ENCODE data around the gene LMBR1. TPM values are rescaled to one million over a fixed set of nuclear protein-coding genes. Genes with fewer than 3 reads are reported as not detected.
A peak's percentile ranks its signal among the peaks of the same experiment; 100 is the strongest.

The LMBR1 gene
- total RNA-seq, 1 experiment from 2014 or later = 105 TPM

DNA sequence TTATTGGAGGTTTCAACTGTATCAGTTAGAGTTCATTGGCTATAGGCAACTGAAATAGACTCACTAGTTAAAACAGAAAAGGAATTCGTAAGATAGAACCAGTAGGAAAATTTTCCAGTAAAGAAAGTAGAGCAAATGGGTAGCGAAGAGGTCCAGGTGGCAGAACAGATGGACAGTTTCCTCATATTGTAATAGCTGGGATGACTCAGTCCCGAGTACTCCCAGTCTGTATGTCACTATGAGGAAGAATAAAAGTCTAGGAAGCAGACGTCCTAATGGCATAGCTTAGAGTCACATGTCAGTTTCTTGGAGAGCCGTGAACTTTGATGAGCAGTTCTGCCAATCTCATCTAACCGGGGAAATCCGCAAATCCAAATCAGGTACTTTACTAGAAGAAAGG, 157.1 kb downstream of the LMBR1 start:
- TF ChIP-seq, protein P1, sequence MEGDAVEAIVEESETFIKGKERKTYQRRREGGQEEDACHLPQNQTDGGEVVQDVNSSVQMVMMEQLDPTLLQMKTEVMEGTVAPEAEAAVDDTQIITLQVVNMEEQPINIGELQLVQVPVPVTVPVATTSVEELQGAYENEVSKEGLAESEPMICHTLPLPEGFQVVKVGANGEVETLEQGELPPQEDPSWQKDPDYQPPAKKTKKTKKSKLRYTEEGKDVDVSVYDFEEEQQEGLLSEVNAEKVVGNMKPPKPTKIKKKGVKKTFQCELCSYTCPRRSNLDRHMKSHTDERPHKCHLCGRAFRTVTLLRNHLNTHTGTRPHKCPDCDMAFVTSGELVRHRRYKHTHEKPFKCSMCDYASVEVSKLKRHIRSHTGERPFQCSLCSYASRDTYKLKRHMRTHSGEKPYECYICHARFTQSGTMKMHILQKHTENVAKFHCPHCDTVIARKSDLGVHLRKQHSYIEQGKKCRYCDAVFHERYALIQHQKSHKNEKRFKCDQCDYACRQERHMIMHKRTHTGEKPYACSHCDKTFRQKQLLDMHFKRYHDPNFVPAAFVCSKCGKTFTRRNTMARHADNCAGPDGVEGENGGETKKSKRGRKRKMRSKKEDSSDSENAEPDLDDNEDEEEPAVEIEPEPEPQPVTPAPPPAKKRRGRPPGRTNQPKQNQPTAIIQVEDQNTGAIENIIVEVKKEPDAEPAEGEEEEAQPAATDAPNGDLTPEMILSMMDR (IDR thresholded peaks at IDR 0.05; ENCODE audit: unreplicated experiment) = no peak
- H3K4me3 Mint-ChIP-seq (ENCODE audit: unreplicated experiment) = no peak overlapping the region
- H3K27me3 Mint-ChIP-seq (ENCODE audit: insufficient read depth, unreplicated experiment) = no peaks in the 10 kb centered on the region
- peaks cover 36% of the 10 kb centered on the region for H3K36me3 Mint-ChIP-seq (ENCODE audit: insufficient read depth, unreplicated experiment)
- no TSS peak for BruUV-seq (replicated peaks)
- no peak overlapping the region for H3K27ac Mint-ChIP-seq (ENCODE audit: low read depth, unreplicated experiment)
- intact Hi-C loops (cut with micrococcal nuclease) = no loop called here
- ChIA-PET CTCF (interaction anchor here (1.1 kb wide), 2 partner anchors 8 to 9 kb away, joined by 3 to 5 read pairs; no protein-coding TSS in a partner anchor), POLR2A (no interaction called here)
- H3K9me3 Mint-ChIP-seq (ENCODE audit: unreplicated experiment) = peaks cover 21% of the 10 kb centered on the region
- no peaks in the 10 kb centered on the region for H3K4me1 Mint-ChIP-seq (ENCODE audit: insufficient read depth, unreplicated experiment)
- peak; percentile 22 for DNase-seq (ENCODE audit: unreplicated experiment)

DNA sequence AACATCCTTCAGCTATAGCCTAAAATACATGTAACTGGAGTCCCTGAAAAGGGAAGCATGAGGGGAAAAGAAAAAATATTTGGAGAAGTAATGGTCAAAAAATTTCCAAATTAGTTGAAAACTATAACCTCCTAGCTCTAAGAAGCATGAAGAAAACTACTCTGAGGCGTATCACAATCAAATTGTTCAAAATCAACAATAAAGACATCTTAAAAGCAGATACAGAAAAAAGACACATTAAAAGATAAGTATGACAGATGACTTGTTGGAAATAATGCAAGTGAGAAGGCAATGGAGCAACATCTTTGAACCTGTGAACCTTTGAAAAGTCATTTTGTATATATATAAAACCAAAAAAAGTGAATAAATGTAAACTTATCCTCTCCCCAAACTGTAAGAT, 159.3 kb downstream of the LMBR1 start:
- ChIA-PET CTCF (no interaction called here), POLR2A (no interaction called here)
- intact Hi-C loops (cut with micrococcal nuclease) = no loop called here
- DNase-seq (ENCODE audit: unreplicated experiment) = no peak
- TF ChIP-seq, protein P1 (IDR thresholded peaks at IDR 0.05; ENCODE audit: unreplicated experiment) = no peak
- peaks cover 23% of the 10 kb centered on the region for H3K9me3 Mint-ChIP-seq (ENCODE audit: unreplicated experiment)
- H3K27me3 Mint-ChIP-seq (ENCODE audit: insufficient read depth, unreplicated experiment) = no peaks in the 10 kb centered on the region
- H3K4me3 Mint-ChIP-seq (ENCODE audit: unreplicated experiment) = no peak overlapping the region
- H3K4me1 Mint-ChIP-seq (ENCODE audit: insufficient read depth, unreplicated experiment) = no peaks in the 10 kb centered on the region
- peaks cover 43% of the 10 kb centered on the region for H3K36me3 Mint-ChIP-seq (ENCODE audit: insufficient read depth, unreplicated experiment)
- no peak overlapping the region for H3K27ac Mint-ChIP-seq (ENCODE audit: low read depth, unreplicated experiment)
- BruUV-seq (replicated peaks) = no TSS peak

DNA sequence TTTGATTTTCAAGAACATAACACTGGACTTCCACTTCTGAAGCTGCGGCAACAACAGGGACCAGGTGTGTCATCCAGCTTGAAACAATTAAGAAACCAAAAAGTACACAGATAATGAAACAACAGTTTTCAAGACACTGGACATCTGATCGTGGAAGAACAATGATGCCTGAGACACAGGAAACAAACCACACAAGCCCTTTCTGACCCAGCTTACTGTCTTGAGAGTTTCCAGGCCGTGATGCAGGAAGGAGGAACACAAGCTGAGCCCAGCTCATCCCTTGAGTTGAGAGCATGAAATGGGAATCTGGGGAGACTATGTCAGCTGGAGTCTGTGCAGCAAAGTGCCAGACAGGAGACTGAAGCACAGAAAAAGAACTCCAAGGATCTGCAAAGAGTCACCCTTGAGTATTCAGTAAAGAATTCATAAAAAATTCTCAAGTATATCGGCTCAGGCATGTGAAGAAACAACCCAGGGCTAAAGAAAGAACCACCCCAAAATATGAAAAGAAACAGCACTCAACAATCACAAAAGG, 160.8 kb downstream of the LMBR1 start:
- Mint-ChIP-seq H3K9me3 (ENCODE audit: unreplicated experiment) (peaks cover 23% of the 10 kb centered on the region), H3K4me3 (ENCODE audit: unreplicated experiment) (no peak overlapping the region), H3K36me3 (ENCODE audit: insufficient read depth, unreplicated experiment) (peaks cover 41% of the 10 kb centered on the region), H3K27me3 (ENCODE audit: insufficient read depth, unreplicated experiment) (no peaks in the 10 kb centered on the region), H3K4me1 (ENCODE audit: insufficient read depth, unreplicated experiment) (no peaks in the 10 kb centered on the region), H3K27ac (ENCODE audit: low read depth, unreplicated experiment) (no peak overlapping the region)
- no TSS peak for BruUV-seq (replicated peaks)
- TF ChIP-seq, protein P1 (IDR thresholded peaks at IDR 0.05; ENCODE audit: unreplicated experiment) = no peak
- intact Hi-C loops (cut with micrococcal nuclease) = no loop called here
- no peak for DNase-seq (ENCODE audit: unreplicated experiment)
- CTCF ChIA-PET = interaction anchor here (1.0 kb wide), 1 partner anchor 935 kb away, joined by 10 read pairs; no protein-coding TSS in a partner anchor
- POLR2A ChIA-PET = no interaction called here

GRCh38 chr7:156731651-156732050, 161.3 kb downstream of the LMBR1 start:
- no TSS peak for BruUV-seq (replicated peaks)
- ChIA-PET POLR2A (no interaction called here), CTCF (interaction anchor here (1.0 kb wide), 1 partner anchor 934 kb away, joined by 10 read pairs; no protein-coding TSS in a partner anchor)
- Mint-ChIP-seq H3K4me1 (ENCODE audit: insufficient read depth, unreplicated experiment) (no peaks in the 10 kb centered on the region), H3K27ac (ENCODE audit: low read depth, unreplicated experiment) (no peak overlapping the region), H3K36me3 (ENCODE audit: insufficient read depth, unreplicated experiment) (peaks cover 46% of the 10 kb centered on the region), H3K9me3 (ENCODE audit: unreplicated experiment) (peaks cover 23% of the 10 kb centered on the region), H3K27me3 (ENCODE audit: insufficient read depth, unreplicated experiment) (no peaks in the 10 kb centered on the region), H3K4me3 (ENCODE audit: unreplicated experiment) (no peak overlapping the region)
- TF ChIP-seq, protein P1 (IDR thresholded peaks at IDR 0.05; ENCODE audit: unreplicated experiment) = no peak
- no peak for DNase-seq (ENCODE audit: unreplicated experiment)
- intact Hi-C loops (cut with micrococcal nuclease) = no loop called here
